ENCODE results near the gene PIAS4.

DNA sequence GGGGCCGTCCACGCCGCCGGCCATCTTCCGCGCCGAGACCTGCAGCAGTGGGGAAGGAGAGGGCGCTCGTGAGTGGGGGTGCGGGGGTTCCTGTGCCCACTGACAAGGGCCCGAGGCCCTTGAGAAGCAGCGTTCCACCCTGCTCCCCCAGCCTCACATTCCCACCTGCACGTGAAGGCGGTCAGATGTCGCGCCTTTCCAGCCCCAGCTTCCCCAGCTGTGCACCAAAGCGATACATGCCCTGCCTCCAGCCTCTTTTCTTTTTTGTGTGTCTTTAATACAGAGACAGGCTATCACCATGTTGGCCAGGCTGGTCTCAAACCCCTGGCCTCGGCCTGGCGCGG, 47.6 kb downstream of the PIAS4 start:
- TF ChIP-seq GATA3 (IDR thresholded peaks at IDR 0.05; ENCODE audit: low read depth, low read length) (no peak), GATA2 (IDR thresholded peaks at IDR 0.05; ENCODE audit: low read depth, low read length) (no peak)
